Measurements from ENCODE around the gene HDDC2. TPM values are rescaled to one million over a fixed set of nuclear protein-coding genes. Genes with fewer than 3 reads are reported as not detected.

Gene HDDC2
- total RNA-seq, 1 experiment from 2014 or later: 69.8 TPM

- TF ChIP-seq KAT7 (CRISPR knock-in tag; IDR thresholded peaks at IDR 0.05; ENCODE audit: borderline replicate concordance) (no peak), FOXK1 (CRISPR knock-in tag; IDR thresholded peaks at IDR 0.05) (no peak), EMX1 (CRISPR knock-in tag; IDR thresholded peaks at IDR 0.05) (no peak), CREM (CRISPR knock-in tag; IDR thresholded peaks at IDR 0.05) (no peak), ZNF232 (CRISPR knock-in tag; IDR thresholded peaks at IDR 0.05) (no peak), GABPB1 (CRISPR knock-in tag; IDR thresholded peaks at IDR 0.05) (no peak), GTF2I (CRISPR knock-in tag; conservative IDR thresholded peaks at IDR 0.05) (no peak)
- TF ChIP-seq, protein P1, sequence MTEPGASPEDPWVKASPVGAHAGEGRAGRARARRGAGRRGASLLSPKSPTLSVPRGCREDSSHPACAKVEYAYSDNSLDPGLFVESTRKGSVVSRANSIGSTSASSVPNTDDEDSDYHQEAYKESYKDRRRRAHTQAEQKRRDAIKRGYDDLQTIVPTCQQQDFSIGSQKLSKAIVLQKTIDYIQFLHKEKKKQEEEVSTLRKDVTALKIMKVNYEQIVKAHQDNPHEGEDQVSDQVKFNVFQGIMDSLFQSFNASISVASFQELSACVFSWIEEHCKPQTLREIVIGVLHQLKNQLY (CRISPR knock-in tag; IDR thresholded peaks at IDR 0.05): no peak
- TF ChIP-seq, protein P2, sequence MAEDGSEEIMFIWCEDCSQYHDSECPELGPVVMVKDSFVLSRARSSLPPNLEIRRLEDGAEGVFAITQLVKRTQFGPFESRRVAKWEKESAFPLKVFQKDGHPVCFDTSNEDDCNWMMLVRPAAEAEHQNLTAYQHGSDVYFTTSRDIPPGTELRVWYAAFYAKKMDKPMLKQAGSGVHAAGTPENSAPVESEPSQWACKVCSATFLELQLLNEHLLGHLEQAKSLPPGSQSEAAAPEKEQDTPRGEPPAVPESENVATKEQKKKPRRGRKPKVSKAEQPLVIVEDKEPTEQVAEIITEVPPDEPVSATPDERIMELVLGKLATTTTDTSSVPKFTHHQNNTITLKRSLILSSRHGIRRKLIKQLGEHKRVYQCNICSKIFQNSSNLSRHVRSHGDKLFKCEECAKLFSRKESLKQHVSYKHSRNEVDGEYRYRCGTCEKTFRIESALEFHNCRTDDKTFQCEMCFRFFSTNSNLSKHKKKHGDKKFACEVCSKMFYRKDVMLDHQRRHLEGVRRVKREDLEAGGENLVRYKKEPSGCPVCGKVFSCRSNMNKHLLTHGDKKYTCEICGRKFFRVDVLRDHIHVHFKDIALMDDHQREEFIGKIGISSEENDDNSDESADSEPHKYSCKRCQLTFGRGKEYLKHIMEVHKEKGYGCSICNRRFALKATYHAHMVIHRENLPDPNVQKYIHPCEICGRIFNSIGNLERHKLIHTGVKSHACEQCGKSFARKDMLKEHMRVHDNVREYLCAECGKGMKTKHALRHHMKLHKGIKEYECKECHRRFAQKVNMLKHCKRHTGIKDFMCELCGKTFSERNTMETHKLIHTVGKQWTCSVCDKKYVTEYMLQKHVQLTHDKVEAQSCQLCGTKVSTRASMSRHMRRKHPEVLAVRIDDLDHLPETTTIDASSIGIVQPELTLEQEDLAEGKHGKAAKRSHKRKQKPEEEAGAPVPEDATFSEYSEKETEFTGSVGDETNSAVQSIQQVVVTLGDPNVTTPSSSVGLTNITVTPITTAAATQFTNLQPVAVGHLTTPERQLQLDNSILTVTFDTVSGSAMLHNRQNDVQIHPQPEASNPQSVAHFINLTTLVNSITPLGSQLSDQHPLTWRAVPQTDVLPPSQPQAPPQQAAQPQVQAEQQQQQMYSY (CRISPR knock-in tag; IDR thresholded peaks at IDR 0.05): no peak
Observed at GRCh38 chr6:125332664-125333063, 30.9 kb upstream of the HDDC2 start (continued).

DNA sequence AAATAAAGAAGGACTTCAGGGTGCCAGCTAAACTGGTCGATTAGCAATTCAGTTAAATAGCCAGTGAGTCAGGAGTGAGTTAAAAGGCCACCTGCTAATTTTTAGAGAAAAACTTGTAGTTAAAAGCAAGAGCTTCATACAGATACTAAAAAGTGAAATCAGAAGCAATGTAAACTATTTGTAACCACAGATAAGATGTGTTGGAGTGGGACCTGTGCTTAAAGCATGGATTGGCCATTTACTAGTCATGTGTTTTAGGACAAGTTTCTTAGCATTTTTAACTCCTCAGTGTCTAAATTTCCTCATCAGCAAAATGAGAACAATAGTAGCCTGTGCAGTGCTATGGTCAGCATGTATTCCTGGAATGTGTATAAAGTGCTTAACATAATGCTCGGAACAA lies 23.8 kb upstream of the HDDC2 start:
- no peak for DNase-seq (ENCODE audit: low spot score)
- no peak overlapping the region for H3K4me3 Mint-ChIP-seq
- H3K27ac Mint-ChIP-seq: no peak overlapping the region
- H3K27me3 Mint-ChIP-seq (ENCODE audit: low read depth): 0 out of 2 replicates have a peak, but pooled peaks cover 3% of the 10 kb centered on the region
- no peak for ATAC-seq
- TF ChIP-seq CREM (CRISPR knock-in tag; IDR thresholded peaks at IDR 0.05) (no peak), ELF4 (CRISPR knock-in tag; IDR thresholded peaks at IDR 0.05; ENCODE audit: low read depth) (no peak), RORB (CRISPR knock-in tag; IDR thresholded peaks at IDR 0.05) (no peak), MAX (CRISPR knock-in tag; IDR thresholded peaks at IDR 0.05) (no peak), RELA (CRISPR knock-in tag; IDR thresholded peaks at IDR 0.05; ENCODE audit: borderline replicate concordance) (no peak), JUN (CRISPR knock-in tag; IDR thresholded peaks at IDR 0.05) (no peak), ZSCAN18 (CRISPR knock-in tag; IDR thresholded peaks at IDR 0.05) (no peak), ZNF396 (CRISPR knock-in tag; IDR thresholded peaks at IDR 0.05; ENCODE audit: borderline replicate concordance) (no peak), FOXK1 (CRISPR knock-in tag; IDR thresholded peaks at IDR 0.05) (no peak)
- TF ChIP-seq, protein P3, sequence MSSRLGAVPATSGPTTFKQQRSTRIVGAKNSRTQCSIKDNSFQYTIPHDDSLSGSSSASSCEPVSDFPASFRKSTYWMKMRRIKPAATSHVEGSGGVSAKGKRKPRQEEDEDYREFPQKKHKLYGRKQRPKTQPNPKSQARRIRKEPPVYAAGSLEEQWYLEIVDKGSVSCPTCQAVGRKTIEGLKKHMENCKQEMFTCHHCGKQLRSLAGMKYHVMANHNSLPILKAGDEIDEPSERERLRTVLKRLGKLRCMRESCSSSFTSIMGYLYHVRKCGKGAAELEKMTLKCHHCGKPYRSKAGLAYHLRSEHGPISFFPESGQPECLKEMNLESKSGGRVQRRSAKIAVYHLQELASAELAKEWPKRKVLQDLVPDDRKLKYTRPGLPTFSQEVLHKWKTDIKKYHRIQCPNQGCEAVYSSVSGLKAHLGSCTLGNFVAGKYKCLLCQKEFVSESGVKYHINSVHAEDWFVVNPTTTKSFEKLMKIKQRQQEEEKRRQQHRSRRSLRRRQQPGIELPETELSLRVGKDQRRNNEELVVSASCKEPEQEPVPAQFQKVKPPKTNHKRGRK (CRISPR knock-in tag; IDR thresholded peaks at IDR 0.05; ENCODE audit: borderline replicate concordance): no peak
- TF ChIP-seq, protein P4, sequence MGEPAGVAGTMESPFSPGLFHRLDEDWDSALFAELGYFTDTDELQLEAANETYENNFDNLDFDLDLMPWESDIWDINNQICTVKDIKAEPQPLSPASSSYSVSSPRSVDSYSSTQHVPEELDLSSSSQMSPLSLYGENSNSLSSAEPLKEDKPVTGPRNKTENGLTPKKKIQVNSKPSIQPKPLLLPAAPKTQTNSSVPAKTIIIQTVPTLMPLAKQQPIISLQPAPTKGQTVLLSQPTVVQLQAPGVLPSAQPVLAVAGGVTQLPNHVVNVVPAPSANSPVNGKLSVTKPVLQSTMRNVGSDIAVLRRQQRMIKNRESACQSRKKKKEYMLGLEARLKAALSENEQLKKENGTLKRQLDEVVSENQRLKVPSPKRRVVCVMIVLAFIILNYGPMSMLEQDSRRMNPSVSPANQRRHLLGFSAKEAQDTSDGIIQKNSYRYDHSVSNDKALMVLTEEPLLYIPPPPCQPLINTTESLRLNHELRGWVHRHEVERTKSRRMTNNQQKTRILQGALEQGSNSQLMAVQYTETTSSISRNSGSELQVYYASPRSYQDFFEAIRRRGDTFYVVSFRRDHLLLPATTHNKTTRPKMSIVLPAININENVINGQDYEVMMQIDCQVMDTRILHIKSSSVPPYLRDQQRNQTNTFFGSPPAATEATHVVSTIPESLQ (CRISPR knock-in tag; IDR thresholded peaks at IDR 0.05): no peak
- ChIA-PET CTCF (no interaction called here), POLR2A (no interaction called here)
- no peaks in the 10 kb centered on the region for H3K9me3 Mint-ChIP-seq
- H3K36me3 Mint-ChIP-seq: peaks cover 3% of the 10 kb centered on the region; the same call in 1 of the 2 replicates
- peaks cover 5% of the 10 kb centered on the region for H3K4me1 Mint-ChIP-seq
